ENCODE data around the gene VAMP5.
"Not testable (repeated sequence)": the region's sequence is repeated elsewhere in the genome, so short reads cannot be mapped to it uniquely, and the experiment has no call there.

VAMP5 gene

GRCh38 chr2:85611217-85611704 is 27.0 kb downstream of the VAMP5 start:
- peak overlapping the region; percentile 92 for H3K4me2 ChIP-seq (ENCODE audit: low read depth, low read length)
- no peaks in the 10 kb centered on the region for H3K4me1 ChIP-seq (ENCODE audit: low read length)
- no peaks in the 10 kb centered on the region for H3K27me3 ChIP-seq (replicated peaks; ENCODE audit: insufficient read depth, low read length)
- H3K9me2 ChIP-seq (replicated peaks; ENCODE audit: insufficient read depth, low read length), result no peaks in the 10 kb centered on the region
- H3K9me3 ChIP-seq (replicated peaks; ENCODE audit: insufficient read depth, low read length), result no peaks in the 10 kb centered on the region
- peak overlapping the region; percentile 89 for H3K4me3 ChIP-seq (ENCODE audit: low read length)
- H3K79me2 ChIP-seq (ENCODE audit: low read length), result peaks cover 18% of the 10 kb centered on the region
- H2AFZ ChIP-seq (ENCODE audit: low read length), result peak overlapping the region; percentile 90
- H3F3A ChIP-seq (ENCODE audit: insufficient read depth, low read length), result peaks cover 4% of the 10 kb centered on the region; the same call in 1 of the 2 replicates
- TF ChIP-seq CTCF (IDR thresholded peaks at IDR 0.05; ENCODE audit: low read length), result no peak
- TF ChIP-seq EZH2phosphoT487 (IDR thresholded peaks at IDR 0.05; ENCODE audit: low read length), result no peak
- no peak for TF ChIP-seq EZH2 (optimal IDR thresholded peaks at IDR 0.05; ENCODE audit: low read depth, low read length)
- H3K27ac ChIP-seq (ENCODE audit: low read length), result peak overlapping the region; percentile 24; the same call in 1 of the 2 replicates
- no peak for DNase-seq
- peak overlapping the region; percentile 73 for H3K9ac ChIP-seq (ENCODE audit: low read length)
- no peaks in the 10 kb centered on the region; the same call in 1 of the 2 replicates for H3K36me3 ChIP-seq (replicated peaks; ENCODE audit: insufficient read depth, low read length)
- H4K20me1 ChIP-seq (ENCODE audit: insufficient read depth, low read length), result no peaks in the 10 kb centered on the region

GRCh38 chr2:85611705-85612587 is 27.7 kb downstream of the VAMP5 start, which contains the start of gene C2orf68:
Gene C2orf68 (minus strand): TSS chr2:85612066. CDS start chr2:85611984, 82 bp downstream.
- Histone ChIP-seq H4K20me1 (ENCODE audit: insufficient read depth, low read length) (no peaks in the 10 kb centered on the region), H3K79me2 (ENCODE audit: low read length) (peaks cover 25% of the 10 kb centered on the region), H3F3A (ENCODE audit: insufficient read depth, low read length) (peaks cover 4% of the 10 kb centered on the region; the same call in 1 of the 2 replicates), H2AFZ (ENCODE audit: low read length) (peak within 1 kb of the TSS; percentile 90), H3K9me3 (replicated peaks; ENCODE audit: insufficient read depth, low read length) (no peaks in the 10 kb centered on the region), H3K9ac (ENCODE audit: low read length) (peak within 1 kb of the TSS; percentile 73), H3K27me3 (replicated peaks; ENCODE audit: insufficient read depth, low read length) (no peaks in the 10 kb centered on the region), H3K4me2 (ENCODE audit: low read depth, low read length) (peak within 1 kb of the TSS; percentile 92), H3K4me3 (ENCODE audit: low read length) (peak within 1 kb of the TSS; percentile 89), H3K9me2 (replicated peaks; ENCODE audit: insufficient read depth, low read length) (no peaks in the 10 kb centered on the region), H3K36me3 (replicated peaks; ENCODE audit: insufficient read depth, low read length) (no peaks in the 10 kb centered on the region; the same call in 1 of the 2 replicates), H3K27ac (ENCODE audit: low read length) (peak within 1 kb of the TSS; percentile 24; the same call in 1 of the 2 replicates), H3K4me1 (ENCODE audit: low read length) (0 out of 2 replicates have a peak, but pooled peaks cover under 1% of the 10 kb centered on the region)
- TF ChIP-seq EZH2 (optimal IDR thresholded peaks at IDR 0.05; ENCODE audit: low read depth, low read length) (no peak), EZH2phosphoT487 (IDR thresholded peaks at IDR 0.05; ENCODE audit: low read length) (no peak), CTCF (IDR thresholded peaks at IDR 0.05; ENCODE audit: low read length) (no peak)
- DNase-seq, result peak; percentile 91

- Histone ChIP-seq H3K9me3 (replicated peaks; ENCODE audit: insufficient read depth, low read length) (no peaks in the 10 kb centered on the region), H4K20me1 (ENCODE audit: insufficient read depth, low read length) (no peaks in the 10 kb centered on the region), H3F3A (ENCODE audit: insufficient read depth, low read length) (peaks cover 4% of the 10 kb centered on the region; the same call in 1 of the 2 replicates), H3K4me1 (ENCODE audit: low read length) (peaks cover 8% of the 10 kb centered on the region), H3K9ac (ENCODE audit: low read length) (no peak overlapping the region), H3K4me2 (ENCODE audit: low read depth, low read length) (no peak overlapping the region), H3K27me3 (replicated peaks; ENCODE audit: insufficient read depth, low read length) (no peaks in the 10 kb centered on the region), H2AFZ (ENCODE audit: low read length) (no peak overlapping the region), H3K79me2 (ENCODE audit: low read length) (peaks cover 45% of the 10 kb centered on the region), H3K4me3 (ENCODE audit: low read length) (no peak overlapping the region), H3K36me3 (replicated peaks; ENCODE audit: insufficient read depth, low read length) (no peaks in the 10 kb centered on the region), H3K9me2 (replicated peaks; ENCODE audit: insufficient read depth, low read length) (no peaks in the 10 kb centered on the region), H3K27ac (ENCODE audit: low read length) (no peak overlapping the region)
- TF ChIP-seq EZH2 (optimal IDR thresholded peaks at IDR 0.05; ENCODE audit: low read depth, low read length) (no peak), EZH2phosphoT487 (IDR thresholded peaks at IDR 0.05; ENCODE audit: low read length) (no peak), CTCF (IDR thresholded peaks at IDR 0.05; ENCODE audit: low read length) (no peak)
- DNase-seq, result no peak
Observed at GRCh38 chr2:85613717-85614515, 29.7 kb downstream of the VAMP5 start.

GRCh38 chr2:85614757-85615156 is 30.5 kb downstream of the VAMP5 start:
- not testable (repeated sequence) for H2AFZ ChIP-seq (ENCODE audit: low read length); H3K9me2 ChIP-seq (replicated peaks; ENCODE audit: insufficient read depth, low read length); H3K27ac ChIP-seq (ENCODE audit: low read length); H3K4me2 ChIP-seq (ENCODE audit: low read depth, low read length); H3F3A ChIP-seq (ENCODE audit: insufficient read depth, low read length); H3K9ac ChIP-seq (ENCODE audit: low read length); DNase-seq; H3K27me3 ChIP-seq (replicated peaks; ENCODE audit: insufficient read depth, low read length); H3K36me3 ChIP-seq (replicated peaks; ENCODE audit: insufficient read depth, low read length); H4K20me1 ChIP-seq (ENCODE audit: insufficient read depth, low read length); H3K4me1 ChIP-seq (ENCODE audit: low read length); H3K4me3 ChIP-seq (ENCODE audit: low read length); H3K9me3 ChIP-seq (replicated peaks; ENCODE audit: insufficient read depth, low read length)
- peaks cover 53% of the 10 kb centered on the region for H3K79me2 ChIP-seq (ENCODE audit: low read length)

Data from MM.1S (cell line).